GM15510 (cell line): ENCODE data around the gene PPM1G.

ENCODE experiments used
- POLR2A ChIP-seq: IDR thresholded peaks from 3 replicates; pipeline ENCODE4 v1.6.1; 2011; ENCODE audit warnings: borderline replicate concordance; ENCODE audit not compliant: insufficient read length; ENCODE audit errors: extremely low read depth

Gene PPM1G

GRCh38 chr2:27379836-27380625 lies 29.4 kb downstream of the PPM1G start:
- TF ChIP-seq POLR2A = no peak

DNA sequence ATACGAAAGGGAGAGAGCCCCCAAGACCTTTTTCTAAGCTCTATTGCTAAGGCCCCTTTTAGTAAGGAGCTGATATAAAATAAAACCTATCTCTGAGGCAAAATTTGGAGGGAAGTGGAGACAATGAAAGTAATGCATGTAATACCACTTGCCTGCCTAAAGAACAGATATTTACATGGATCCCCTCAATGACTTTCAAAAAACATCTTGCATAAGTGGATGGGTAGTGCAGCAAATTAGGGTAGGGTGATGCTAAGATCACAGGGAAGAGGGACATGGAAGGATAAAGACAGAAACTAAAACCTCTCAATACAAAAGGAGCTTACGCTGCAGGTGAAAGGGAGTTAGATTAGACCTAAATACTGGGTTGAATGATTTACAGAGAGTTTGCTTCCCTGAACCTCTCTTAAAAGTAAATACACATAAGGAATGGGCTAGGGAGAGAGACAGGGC lies 30.0 kb downstream of the PPM1G start:
- no peak for TF ChIP-seq POLR2A

DNA sequence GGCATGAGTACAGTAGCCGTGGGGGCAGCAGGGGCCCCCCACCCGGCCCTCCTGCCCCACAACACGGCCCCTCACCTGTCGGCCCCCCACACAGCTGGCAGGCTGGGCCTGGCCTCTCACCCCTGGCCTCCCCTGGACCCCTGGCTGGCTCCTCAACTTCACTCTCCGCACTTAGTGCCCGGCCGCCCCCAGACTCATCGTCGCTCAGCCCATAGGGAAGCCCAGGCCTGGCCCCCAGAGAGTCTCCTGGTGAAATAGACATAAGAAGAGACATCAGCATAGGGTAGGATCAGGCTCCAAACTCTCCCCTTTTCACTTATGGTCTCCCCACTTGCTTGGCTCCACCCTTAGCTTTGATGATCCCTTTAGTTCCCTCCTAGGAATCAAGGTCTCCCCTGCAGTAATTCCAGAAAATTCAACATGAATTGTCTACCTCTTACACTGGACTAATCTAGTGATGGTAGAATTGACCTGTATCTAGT lies 30.5 kb downstream of the PPM1G start:
- TF ChIP-seq POLR2A = no peak

- TF ChIP-seq POLR2A = no peak
Measured at GRCh38 chr2:27378096-27378808, 31.1 kb downstream of the PPM1G start.

DNA sequence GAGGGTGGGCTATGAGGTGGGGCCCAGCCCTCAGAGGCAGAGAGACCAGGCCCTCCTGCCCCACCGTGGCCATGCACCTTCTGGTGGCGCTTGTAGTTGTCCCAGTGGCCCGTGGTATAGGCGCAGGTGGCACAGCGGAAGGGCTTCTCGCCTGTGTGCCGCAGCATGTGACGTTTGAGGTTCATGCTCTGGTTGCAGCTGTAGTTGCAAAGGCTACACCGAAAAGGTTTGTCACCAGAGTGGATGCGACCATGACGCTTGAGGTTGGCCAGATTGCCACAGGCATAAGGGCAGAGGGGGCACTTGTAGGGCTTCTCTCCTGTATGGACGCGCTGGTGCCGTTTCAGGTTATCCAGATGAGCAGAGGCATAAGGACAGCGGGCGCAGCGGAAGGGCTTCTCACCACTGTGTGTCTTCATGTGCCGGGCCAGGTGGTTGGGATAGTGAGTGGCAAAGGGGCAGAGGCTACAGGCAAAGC lies 31.7 kb downstream of the PPM1G start:
- no peak for TF ChIP-seq POLR2A

DNA sequence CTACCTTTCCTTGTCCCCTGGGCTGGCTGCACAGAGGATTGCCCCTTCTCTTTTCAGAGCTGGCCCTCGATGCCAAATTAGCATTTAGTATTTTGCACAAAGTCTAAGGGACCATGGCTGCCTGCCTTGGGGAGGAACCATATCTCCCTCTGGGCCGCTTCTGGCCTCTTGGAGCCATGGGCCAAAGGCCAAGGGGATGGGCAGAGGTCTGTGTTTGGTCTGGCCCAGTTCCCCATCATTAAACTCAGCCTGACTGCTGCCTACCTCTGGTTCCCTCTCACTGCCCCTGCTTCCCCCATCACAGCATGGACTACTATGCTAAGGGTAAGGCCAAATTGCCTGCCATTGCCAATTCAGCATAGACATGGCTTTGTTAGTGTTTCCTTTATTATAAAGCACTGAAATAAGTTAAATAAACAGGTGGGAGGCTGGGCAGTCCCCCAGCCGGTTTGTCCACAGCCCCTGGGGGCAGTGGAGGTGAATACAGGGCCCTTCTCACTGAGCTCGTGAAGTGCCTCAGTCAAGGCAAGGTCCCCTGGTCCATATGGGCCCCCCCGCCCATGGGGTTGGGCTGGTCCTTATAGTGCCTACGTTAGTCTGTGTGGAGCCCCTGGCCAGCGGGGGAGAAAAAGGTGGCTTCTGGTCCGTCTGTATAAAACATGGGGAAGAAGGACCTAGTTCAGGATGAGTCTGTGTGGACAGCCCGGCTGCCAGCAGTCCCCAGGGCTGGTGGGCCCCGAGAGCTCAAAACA lies 32.3 kb downstream of the PPM1G start:
- TF ChIP-seq POLR2A = peak; percentile 16

GRCh38 chr2:27376151-27376865 lies 33.1 kb downstream of the PPM1G start:
- TF ChIP-seq POLR2A = no peak

- TF ChIP-seq POLR2A = no peak
Measured at GRCh38 chr2:27375513-27376099, 33.8 kb downstream of the PPM1G start.

DNA sequence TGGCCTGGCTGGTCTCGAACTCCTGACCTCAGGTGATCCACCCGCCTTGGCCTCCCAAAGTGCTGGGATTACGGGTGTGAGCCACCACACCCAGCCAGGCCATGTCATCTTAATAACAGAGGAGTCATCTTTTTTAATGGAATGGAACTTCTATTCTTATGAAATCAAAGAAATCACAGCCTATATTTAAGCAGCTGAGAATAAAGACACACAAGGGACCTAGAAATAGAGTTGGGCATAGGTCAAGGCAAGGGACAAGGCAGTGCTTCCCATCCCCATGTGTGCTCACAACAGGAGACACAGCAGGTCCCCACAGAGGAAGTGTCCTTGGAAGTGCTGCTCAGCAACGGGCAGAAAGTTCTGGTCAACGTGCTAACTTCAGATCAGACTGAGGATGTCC lies 35.8 kb downstream of the PPM1G start:
- no peak for TF ChIP-seq POLR2A

DNA sequence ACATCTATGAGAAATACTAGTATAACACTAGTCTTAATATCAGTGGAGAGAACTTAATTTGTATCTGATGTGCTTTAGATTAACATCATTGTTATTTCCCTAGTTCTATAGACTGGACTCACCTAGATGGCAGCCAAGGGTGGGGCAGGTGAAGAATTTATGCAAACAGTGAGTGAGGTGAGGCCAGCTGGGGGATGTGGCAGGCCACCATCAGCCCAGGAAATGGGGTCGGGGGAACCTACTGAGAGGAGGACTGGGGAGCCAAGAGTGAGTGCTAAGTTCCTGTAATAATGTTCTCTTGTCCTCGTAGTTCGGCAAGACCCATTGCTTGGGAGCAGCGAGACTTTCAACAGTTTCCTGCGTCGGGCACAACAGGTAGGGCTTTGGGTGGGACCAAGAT lies 36.5 kb downstream of the PPM1G start:
- TF ChIP-seq POLR2A = no peak

DNA sequence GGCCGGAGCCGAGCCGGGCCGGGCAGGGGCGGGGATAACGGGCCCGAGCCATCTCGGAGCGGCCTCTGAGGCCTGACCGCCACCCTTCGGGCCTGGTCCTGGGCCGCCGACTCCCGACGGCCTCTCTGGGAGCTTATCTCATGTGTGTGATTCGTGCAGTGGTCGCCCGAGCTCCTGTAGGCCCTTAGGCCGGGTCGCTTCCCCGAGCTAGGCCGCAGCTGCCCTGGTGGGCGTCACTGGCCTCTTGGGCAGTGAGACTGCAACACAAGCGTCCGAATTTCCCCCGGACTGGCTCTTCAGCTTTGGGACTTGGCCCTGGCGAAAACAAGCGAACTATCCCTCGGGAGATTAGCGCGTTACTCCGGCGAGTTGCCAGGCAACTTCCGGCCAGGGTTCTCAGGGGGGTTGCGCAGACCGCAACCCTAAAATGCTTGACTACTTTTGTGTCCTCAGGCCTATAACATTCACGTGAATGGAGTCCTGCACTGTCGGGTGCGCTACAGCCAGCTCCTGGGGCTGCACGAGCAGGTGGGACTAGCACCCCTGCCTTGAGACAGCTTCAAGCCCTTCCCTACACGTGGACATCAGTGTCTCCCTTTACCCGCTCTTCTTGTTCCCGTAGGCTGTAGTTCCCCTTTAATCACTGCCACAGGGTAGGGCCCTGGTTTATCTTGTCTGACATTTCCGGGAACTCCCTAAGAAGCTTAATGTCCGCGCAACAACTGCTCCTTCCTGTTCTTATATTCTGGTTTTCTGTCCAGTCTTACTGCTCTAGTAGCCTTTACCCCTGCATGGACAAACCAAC lies 38.4 kb downstream of the PPM1G start:
- TF ChIP-seq POLR2A = peak; percentile 46

DNA sequence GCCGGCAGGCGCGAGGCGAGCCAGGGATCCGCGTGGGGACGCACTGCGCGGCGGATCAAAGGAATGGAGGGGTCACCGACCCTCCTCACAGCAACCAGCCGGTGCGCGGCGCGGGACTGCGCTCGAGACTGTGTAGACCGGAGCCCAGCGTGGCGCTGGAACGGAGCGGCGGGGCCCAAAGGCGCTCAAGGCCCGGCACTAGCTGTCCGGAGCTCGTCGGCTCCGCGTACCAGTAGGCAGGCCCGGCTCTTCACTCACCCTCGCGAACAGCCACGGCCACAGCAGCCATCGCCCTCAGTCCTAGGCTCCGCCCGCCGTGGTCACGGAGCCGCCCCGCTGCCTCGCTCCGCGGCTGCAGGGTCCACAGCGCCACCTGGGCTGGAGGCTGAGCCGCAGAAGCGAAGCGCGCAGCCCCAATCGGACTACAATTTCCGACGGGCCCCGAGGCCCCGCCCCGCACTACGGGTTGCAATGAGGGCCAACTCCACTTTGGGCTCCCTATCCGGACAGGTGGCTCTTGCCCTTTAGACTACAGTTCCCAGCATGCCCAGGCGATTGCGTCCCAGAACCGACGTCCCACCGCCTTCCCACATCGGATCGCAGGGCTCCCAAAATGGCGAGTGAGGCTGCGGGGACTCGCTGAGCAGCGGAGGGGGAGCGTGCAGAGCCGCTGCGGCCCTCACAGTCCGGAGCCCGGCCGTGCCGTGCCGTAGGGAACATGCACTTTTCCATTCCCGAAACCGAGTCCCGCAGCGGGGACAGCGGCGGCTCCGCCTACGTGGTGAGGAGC lies 39.2 kb downstream of the PPM1G start, which contains the start of the genes EIF2B4 and SNX17:
Gene EIF2B4, minus strand, starts transcription at position 313 of the 790 bp plus-strand sequence. Its CDS starts 24 bp downstream, at position 289.
Gene SNX17, plus strand, starts transcription at position 591 of the 790 bp plus-strand sequence. Its CDS starts 128 bp downstream, at position 719.
- TF ChIP-seq POLR2A = peak; percentile 81

DNA sequence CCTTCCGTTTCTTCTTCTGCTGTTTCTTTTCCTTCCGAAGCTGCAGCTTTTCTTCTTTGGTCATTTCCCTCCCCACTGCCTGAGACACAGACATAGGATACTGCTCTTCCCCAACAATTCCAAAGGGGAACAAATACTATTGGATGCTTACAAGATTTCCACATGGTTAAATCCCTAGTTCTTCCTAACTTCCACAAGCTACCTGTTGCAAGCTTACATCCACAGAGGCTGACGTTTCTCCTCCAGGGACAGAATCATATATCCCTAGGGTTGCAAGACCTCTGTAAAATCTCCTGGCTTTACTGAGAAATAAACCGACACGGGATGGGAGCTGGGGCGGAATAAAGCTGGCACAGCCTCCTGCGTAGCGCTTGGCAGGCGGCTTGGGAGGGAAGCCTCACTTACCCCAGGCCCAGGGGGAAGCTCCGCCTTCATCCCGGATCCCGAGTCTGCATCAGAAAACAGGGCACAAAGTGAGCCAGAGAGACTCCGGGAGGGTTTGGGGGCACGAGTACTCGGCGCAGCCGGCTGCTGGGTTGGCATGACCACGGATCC lies 39.8 kb downstream of the PPM1G start:
- TF ChIP-seq POLR2A = no peak

- no peak for TF ChIP-seq POLR2A
Measured at GRCh38 chr2:27363933-27364332, 45.5 kb downstream of the PPM1G start.
